Trophoblast cell (in vitro differentiated cells and primary cell): ENCODE results near the gene C6orf163.

ENCODE experiments used
- DNase-seq, 2 donors: peaks; one replicate each; pipeline ENCODE4 v3.0.0-alpha.2; 2016
- H2AFZ ChIP-seq: 2 replicates; pipeline ENCODE4 v1.6.1; 2013; ENCODE audit warnings: low read length, moderate library complexity, mild to moderate bottlenecking; ENCODE audit not compliant: insufficient read depth, poor library complexity
- H2AK5ac ChIP-seq: 2 replicates; pipeline ENCODE4 v1.6.1; 2013; ENCODE audit warnings: mild to moderate bottlenecking, low read length
- H2BK120ac ChIP-seq: 2 replicates; pipeline ENCODE4 v1.6.1; 2013; ENCODE audit warnings: low read length, mild to moderate bottlenecking, moderate library complexity; ENCODE audit not compliant: insufficient read depth, poor library complexity
- H2BK12ac ChIP-seq: 2 replicates; pipeline ENCODE4 v1.6.1; 2013; ENCODE audit warnings: mild to moderate bottlenecking, low read length, moderate library complexity
- H2BK5ac ChIP-seq: 2 replicates; pipeline ENCODE4 v1.6.1; 2013; ENCODE audit warnings: low read length, low read depth, moderate library complexity, mild to moderate bottlenecking; ENCODE audit not compliant: poor library complexity
- H3K14ac ChIP-seq: 2 replicates; pipeline ENCODE4 v1.6.1; 2013; ENCODE audit warnings: mild to moderate bottlenecking, low read length
- H3K18ac ChIP-seq: 2 replicates; pipeline ENCODE4 v1.6.1; 2013; ENCODE audit warnings: mild to moderate bottlenecking, low read length
- H3K23ac ChIP-seq: 2 replicates; pipeline ENCODE4 v1.6.1; 2013; ENCODE audit warnings: low read length
- H3K27ac ChIP-seq: 2 replicates; pipeline ENCODE4 v1.5.1; 2013; ENCODE audit warnings: low read depth, mild to moderate bottlenecking, inconsistent platforms, low read length, moderate library complexity
- H3K27me3 ChIP-seq: 2 replicates; pipeline ENCODE4 v1.6.1; 2013; ENCODE audit warnings: inconsistent platforms, mild to moderate bottlenecking, low read length, moderate library complexity; ENCODE audit not compliant: insufficient read depth
- H3K36me3 ChIP-seq, 2 experiments: 1 replicate in 1 of 2; 2 replicates in 1 of 2; pipeline ENCODE4 v1.6.1; 2013; ENCODE audit warnings: low read length in 2 of 2, mild to moderate bottlenecking in 2 of 2, moderate library complexity in 1 of 2; ENCODE audit not compliant: insufficient read depth in 2 of 2, control insufficient read depth in 1 of 2
- H3K4ac ChIP-seq: 2 replicates; pipeline ENCODE4 v1.6.1; 2013; ENCODE audit warnings: low read depth, mild to moderate bottlenecking, low read length, moderate library complexity
- H3K4me1 ChIP-seq, 2 experiments: 1 replicate in 1 of 2; 2 replicates in 1 of 2; pipeline ENCODE4 v1.6.1; 2013; ENCODE audit warnings: low read length in 2 of 2, mild to moderate bottlenecking in 2 of 2, moderate library complexity in 1 of 2; ENCODE audit not compliant: insufficient read depth in 2 of 2, control insufficient read depth in 1 of 2
- H3K4me2 ChIP-seq: 2 replicates; pipeline ENCODE4 v1.6.1; 2013; ENCODE audit warnings: inconsistent platforms, mild to moderate bottlenecking, low read length, moderate library complexity
- H3K4me3 ChIP-seq: 2 replicates; pipeline ENCODE4 v1.5.1; 2013; ENCODE audit warnings: mild to moderate bottlenecking, low read depth, low read length, inconsistent platforms
- H3K79me1 ChIP-seq: one replicate; pipeline ENCODE4 v1.6.1; 2013; ENCODE audit warnings: low read length
- H3K79me2 ChIP-seq: 2 replicates; pipeline ENCODE4 v1.6.1; 2013; ENCODE audit warnings: low read length, mild to moderate bottlenecking; ENCODE audit not compliant: control insufficient read depth, insufficient read depth, poor library complexity
- H3K9ac ChIP-seq: 2 replicates; pipeline ENCODE4 v1.6.1; 2013; ENCODE audit warnings: mild to moderate bottlenecking, low read length
- H3K9me3 ChIP-seq: 2 replicates; pipeline ENCODE4 v1.6.1; 2013; ENCODE audit warnings: low read depth, mild to moderate bottlenecking, control low read depth, inconsistent platforms, low read length; ENCODE audit not compliant: insufficient read depth
- H4K12ac ChIP-seq: 2 replicates; pipeline ENCODE4 v1.6.1; 2013; ENCODE audit warnings: low read depth, mild to moderate bottlenecking, low read length, moderate library complexity
- H4K8ac ChIP-seq: 2 replicates; pipeline ENCODE4 v1.6.1; 2013; ENCODE audit warnings: low read depth, mild to moderate bottlenecking, low read length, moderate library complexity
- H4K91ac ChIP-seq: one replicate; pipeline ENCODE4 v1.6.1; 2013; ENCODE audit warnings: low read depth, mild to moderate bottlenecking, low read length, moderate library complexity
- WGBS: extraction: QIAGEN DNeasy Blood & Tissue Kit; methylation state at CpG from one replicate; pipeline ENCODE4 v1.1.7; 2013; ENCODE audit warnings: missing lambda C conversion rate; ENCODE audit not compliant: insufficient read length, insufficient coverage; ENCODE audit errors: extremely low coverage; 5-methylcytosine and 5-hydroxymethylcytosine counted together

C6orf163 gene

GRCh38 chr6:87366072-87366827, 21.6 kb downstream of the C6orf163 start:
- WGBS: no CpG with 5 or more reads among the region's 4 CpGs

GRCh38 chr6:87366899-87367298, 22.3 kb downstream of the C6orf163 start:
- H2AFZ ChIP-seq: no peak overlapping the region
- H2BK120ac ChIP-seq: no peak overlapping the region
- no peak overlapping the region for H4K12ac ChIP-seq
- H3K4ac ChIP-seq: no peak overlapping the region
- H2AK5ac ChIP-seq: no peak overlapping the region
- no peak overlapping the region for H2BK12ac ChIP-seq
- H3K14ac ChIP-seq: no peak overlapping the region
- no peak overlapping the region for H3K23ac ChIP-seq
- H2BK5ac ChIP-seq: no peak overlapping the region
- H4K91ac ChIP-seq: no peak overlapping the region
- H3K4me1 ChIP-seq: no peaks in the 10 kb centered on the region
- H3K9me3 ChIP-seq: peaks cover 11% of the 10 kb centered on the region
- H3K18ac ChIP-seq: no peak overlapping the region
- no peak overlapping the region for H3K9ac ChIP-seq
- no peaks in the 10 kb centered on the region for H3K79me1 ChIP-seq
- H3K27ac ChIP-seq: no peak overlapping the region
- no peaks in the 10 kb centered on the region for H3K27me3 ChIP-seq
- no peak overlapping the region for H4K8ac ChIP-seq
- H3K4me2 ChIP-seq: no peak overlapping the region
- no peak for DNase-seq
- no CpG with 5 or more reads among the region's 3 CpGs for WGBS
- no peak overlapping the region for H3K4me3 ChIP-seq
- H3K36me3 ChIP-seq: no peaks in the 10 kb centered on the region
- no peaks in the 10 kb centered on the region for H3K79me2 ChIP-seq

More at GRCh38 chr6:87366072-87366827, 21.6 kb downstream of the C6orf163 start:
- no peak overlapping the region for H3K23ac ChIP-seq
- DNase-seq: peak; percentile 49 to 92
- no peak overlapping the region for H4K91ac ChIP-seq
- no peak overlapping the region for H2AFZ ChIP-seq
- peaks cover 11% of the 10 kb centered on the region for H3K9me3 ChIP-seq
- H3K36me3 ChIP-seq: no peaks in the 10 kb centered on the region
- no peak overlapping the region for H2BK120ac ChIP-seq
- no peaks in the 10 kb centered on the region for H3K79me1 ChIP-seq
- no peak overlapping the region for H2AK5ac ChIP-seq
- H3K14ac ChIP-seq: no peak overlapping the region
- no peak overlapping the region for H2BK5ac ChIP-seq
- H3K4me1 ChIP-seq: no peaks in the 10 kb centered on the region
- H3K9ac ChIP-seq: no peak overlapping the region
- H3K18ac ChIP-seq: no peak overlapping the region
- no peak overlapping the region for H3K27ac ChIP-seq
- no peaks in the 10 kb centered on the region for H3K79me2 ChIP-seq
- H4K8ac ChIP-seq: no peak overlapping the region
- no peak overlapping the region for H3K4ac ChIP-seq
- H3K27me3 ChIP-seq: no peaks in the 10 kb centered on the region
- no peak overlapping the region for H3K4me3 ChIP-seq
- H4K12ac ChIP-seq: no peak overlapping the region
- H3K4me2 ChIP-seq: no peak overlapping the region
- H2BK12ac ChIP-seq: no peak overlapping the region

GRCh38 chr6:87373377-87373776, 28.8 kb downstream of the C6orf163 start:
- no CpG with 5 or more reads among the region's 2 CpGs for WGBS
- no peak for DNase-seq
- Histone ChIP-seq H3K36me3 (no peaks in the 10 kb centered on the region), H3K9me3 (peaks cover 5% of the 10 kb centered on the region), H2AK5ac (no peak overlapping the region), H3K4me1 (no peaks in the 10 kb centered on the region), H3K79me2 (no peaks in the 10 kb centered on the region), H4K12ac (no peak overlapping the region), H2BK12ac (no peak overlapping the region), H4K91ac (no peak overlapping the region), H2AFZ (no peak overlapping the region), H3K4me2 (no peak overlapping the region), H3K79me1 (no peaks in the 10 kb centered on the region), H2BK5ac (no peak overlapping the region), H3K4ac (no peak overlapping the region), H3K9ac (no peak overlapping the region), H3K23ac (no peak overlapping the region), H3K27ac (no peak overlapping the region), H3K14ac (no peak overlapping the region), H3K27me3 (no peaks in the 10 kb centered on the region), H3K4me3 (no peak overlapping the region), H4K8ac (no peak overlapping the region), H3K18ac (no peak overlapping the region), H2BK120ac (no peak overlapping the region)

- no peaks in the 10 kb centered on the region for H3K4me1 ChIP-seq
- no peak overlapping the region for H2BK5ac ChIP-seq
- H3K79me2 ChIP-seq: no peaks in the 10 kb centered on the region
- H3K36me3 ChIP-seq: no peaks in the 10 kb centered on the region
- H3K27ac ChIP-seq: no peak overlapping the region
- H3K23ac ChIP-seq: no peak overlapping the region
- no peak overlapping the region for H4K91ac ChIP-seq
- no peaks in the 10 kb centered on the region for H3K27me3 ChIP-seq
- no peak overlapping the region for H3K14ac ChIP-seq
- H3K4me3 ChIP-seq: no peak overlapping the region
- H3K4ac ChIP-seq: no peak overlapping the region
- no peak overlapping the region for H3K18ac ChIP-seq
- H2BK120ac ChIP-seq: no peak overlapping the region
- H3K9ac ChIP-seq: no peak overlapping the region
- H3K9me3 ChIP-seq: no peaks in the 10 kb centered on the region
- no peak overlapping the region for H2BK12ac ChIP-seq
- H4K12ac ChIP-seq: no peak overlapping the region
- no peak overlapping the region for H2AFZ ChIP-seq
- no peak overlapping the region for H4K8ac ChIP-seq
- H3K79me1 ChIP-seq: no peaks in the 10 kb centered on the region
- no peak overlapping the region for H3K4me2 ChIP-seq
- no CpG with 5 or more reads among the region's 2 CpGs for WGBS
- DNase-seq: no peak
- H2AK5ac ChIP-seq: no peak overlapping the region
These were observed 30.7 kb downstream of the C6orf163 start for GRCh38 chr6:87375315-87375714.
